Upper lobe of left lung (tissue), 6 donors: ENCODE measurements around the gene HSPD1. TPM values are rescaled to one million over a fixed set of nuclear protein-coding genes. Genes with fewer than 3 reads are reported as not detected.

Experiments used
- ATAC-seq, 2 donors: fragments of 200-7000 bp; cut with Tn5 transposase; one replicate each; pipeline ENCODE4 v1.9.1; 2022; ENCODE audit warnings: mild to moderate bottlenecking in 2 of 2, moderate library complexity in 2 of 2; ENCODE audit not compliant: low FRiP score in 2 of 2
- DNase-seq, 2 donors: peaks; one replicate each; pipeline ENCODE4 v3.0.0-alpha.2; 2019 to 2020
- H3K27ac ChIP-seq, 4 donors: fragments of 200-600 bp; sonication (generic); one replicate each; pipeline ENCODE4 v1.5.1; 2016 to 2019
- H3K27me3 ChIP-seq, 4 donors: fragments of 200-600 bp; sonication (generic); one replicate each; pipeline ENCODE4 v1.5.1; 2017 to 2019
- H3K36me3 ChIP-seq, 4 donors: fragments of 200-600 bp; sonication (generic); one replicate each; pipeline ENCODE4 v1.5.1; 2016 to 2019
- H3K4me1 ChIP-seq, 4 donors: fragments of 200-600 bp; sonication (generic); one replicate each; pipeline ENCODE4 v1.5.1; 2018 to 2019
- H3K4me3 ChIP-seq, 4 donors: fragments of 200-600 bp; sonication (generic); one replicate each; pipeline ENCODE4 v1.5.1; 2017 to 2019; ENCODE audit warnings: mild to moderate bottlenecking in 2 of 4, moderate library complexity in 1 of 4
- H3K9me3 ChIP-seq, 4 donors: fragments of 200-600 bp; sonication (generic); one replicate each; pipeline ENCODE4 v1.5.1; 2018 to 2019
- EP300 ChIP-seq, 4 donors: sonication (generic); formaldehyde crosslinking; IDR thresholded peaks; one replicate each; pipeline ENCODE4 v1.5.1; 2017; ENCODE audit warnings: antibody characterized with exemption in 4 of 4, control low read depth in 2 of 4
- POLR2A ChIP-seq, 4 donors: fragments of 450-650 bp; IDR thresholded peaks; one replicate each; pipeline ENCODE4 v1.5.1; 2016 to 2017; ENCODE audit warnings: antibody characterized with exemption in 4 of 4, mild to moderate bottlenecking in 2 of 4
- POLR2AphosphoS5 ChIP-seq, 2 donors: sonication (generic); formaldehyde crosslinking; IDR thresholded peaks; one replicate each; pipeline ENCODE4 v1.5.1; 2017; ENCODE audit warnings: antibody characterized with exemption in 2 of 2
- WGBS, 2 donors: methylation state at CpG; one replicate each; pipeline ENCODE4 v1.1.5; 2017 to 2018; 5-methylcytosine and 5-hydroxymethylcytosine counted together
- total RNA-seq, 6 donors: library from RNA; depleted of rRNA in 4 of 6; stranded (reverse); fragments of >200 nt in 4 of 6; gene quantifications; one replicate each; pipeline versions ENCODE4 v1.1.0 to v1.2.1, GENCODE V29; 2016 to 2021
- TF ChIP-seq, protein P1 (sequence below), 6 experiments: fragments of 450-650 bp in 4 of 6; fragments of 200-600 bp in 2 of 6; sonication (generic) in 2 of 6; IDR thresholded peaks; one replicate each; pipeline ENCODE4 v1.5.1; 2016 to 2019; ENCODE audit warnings: antibody characterized with exemption in 6 of 6
- donor health status: DM: no; HTN: no; CAD: no; lungs with moderate emphysema.
- donor health status: DM: no; HTN: yes; CAD: no; lungs with severe emphysema.

Gene HSPD1
- total RNA-seq, 6 donors from 2014 or later, result 42.8 to 159 (median 123) TPM

DNA sequence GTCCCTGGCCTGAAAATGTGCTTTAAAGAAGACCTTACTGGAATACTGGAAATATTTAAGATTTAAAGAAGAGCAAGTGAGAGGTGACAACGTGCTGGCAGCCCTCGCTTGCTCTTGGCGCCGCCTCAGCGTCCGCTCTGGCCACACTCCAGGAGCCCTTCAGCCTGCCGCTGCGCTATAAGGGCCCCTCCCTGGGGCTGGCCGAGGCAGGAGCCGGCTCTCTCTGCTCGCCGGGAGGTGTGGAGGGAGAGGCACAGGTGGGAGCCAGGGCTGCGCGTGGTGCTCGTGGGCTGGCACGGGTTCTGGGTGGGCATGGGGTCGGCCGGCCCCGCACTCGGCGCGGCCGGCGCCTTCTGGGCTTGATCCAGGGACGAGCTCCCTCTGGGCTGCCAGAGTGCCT, 49.2 kb downstream of the HSPD1 start:
- Histone ChIP-seq H3K4me1 (peaks cover 13 to 21% (median 16%) of the 10 kb centered on the region in 4 donors), H3K9me3 (no peaks in the 10 kb centered on the region), H3K4me3 (peak overlapping the region in 1 of 4 donors; percentile 13), H3K27ac (no peak overlapping the region), H3K36me3 (no peaks in the 10 kb centered on the region), H3K27me3 (no peaks in the 10 kb centered on the region)
- 75 to 90% methylated on average over 19 to 23 of the region's 25 CpGs for WGBS, 2 donors
- TF ChIP-seq POLR2A (IDR thresholded peaks at IDR 0.05) (no peak), EP300 (IDR thresholded peaks at IDR 0.05) (no peak), POLR2AphosphoS5 (IDR thresholded peaks at IDR 0.05) (no peak)
- TF ChIP-seq, protein P1, sequence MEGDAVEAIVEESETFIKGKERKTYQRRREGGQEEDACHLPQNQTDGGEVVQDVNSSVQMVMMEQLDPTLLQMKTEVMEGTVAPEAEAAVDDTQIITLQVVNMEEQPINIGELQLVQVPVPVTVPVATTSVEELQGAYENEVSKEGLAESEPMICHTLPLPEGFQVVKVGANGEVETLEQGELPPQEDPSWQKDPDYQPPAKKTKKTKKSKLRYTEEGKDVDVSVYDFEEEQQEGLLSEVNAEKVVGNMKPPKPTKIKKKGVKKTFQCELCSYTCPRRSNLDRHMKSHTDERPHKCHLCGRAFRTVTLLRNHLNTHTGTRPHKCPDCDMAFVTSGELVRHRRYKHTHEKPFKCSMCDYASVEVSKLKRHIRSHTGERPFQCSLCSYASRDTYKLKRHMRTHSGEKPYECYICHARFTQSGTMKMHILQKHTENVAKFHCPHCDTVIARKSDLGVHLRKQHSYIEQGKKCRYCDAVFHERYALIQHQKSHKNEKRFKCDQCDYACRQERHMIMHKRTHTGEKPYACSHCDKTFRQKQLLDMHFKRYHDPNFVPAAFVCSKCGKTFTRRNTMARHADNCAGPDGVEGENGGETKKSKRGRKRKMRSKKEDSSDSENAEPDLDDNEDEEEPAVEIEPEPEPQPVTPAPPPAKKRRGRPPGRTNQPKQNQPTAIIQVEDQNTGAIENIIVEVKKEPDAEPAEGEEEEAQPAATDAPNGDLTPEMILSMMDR (IDR thresholded peaks at IDR 0.05), result no peak
- DNase-seq (peak; percentile 31 to 90), ATAC-seq (no peak)

DNA sequence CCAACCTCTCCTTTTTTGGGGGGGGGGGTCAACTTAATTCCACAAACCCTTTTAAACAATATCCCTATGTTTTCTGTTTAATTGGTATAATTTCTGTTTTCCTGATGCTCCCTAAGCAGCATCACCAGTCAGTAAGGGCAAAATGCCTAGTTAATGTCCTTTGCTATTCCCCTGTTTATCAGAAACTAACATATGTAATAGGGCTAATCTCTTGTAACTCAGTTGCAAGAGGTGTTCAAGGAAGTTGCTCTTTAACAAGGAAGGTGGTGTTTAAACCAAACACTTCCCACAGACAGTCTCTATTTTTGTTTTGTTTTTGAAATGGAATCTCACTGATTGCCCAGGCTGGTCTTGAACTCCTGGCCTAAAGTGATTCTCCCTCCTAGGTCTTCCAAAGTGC, 52.8 kb downstream of the HSPD1 start:
- no peak for TF ChIP-seq POLR2A (IDR thresholded peaks at IDR 0.05)
- no peak for TF ChIP-seq POLR2AphosphoS5 (IDR thresholded peaks at IDR 0.05)
- TF ChIP-seq EP300 (IDR thresholded peaks at IDR 0.05), result no peak
- TF ChIP-seq, protein P1 (IDR thresholded peaks at IDR 0.05), result no peak
- no peak for ATAC-seq
- H3K27ac ChIP-seq, result no peak overlapping the region
- H3K9me3 ChIP-seq, result no peaks in the 10 kb centered on the region
- H3K36me3 ChIP-seq, result no peaks in the 10 kb centered on the region
- no peak for DNase-seq
- H3K27me3 ChIP-seq, result no peaks in the 10 kb centered on the region
- no peak overlapping the region for H3K4me3 ChIP-seq
- peaks cover 0 to 17% (median 12%) of the 10 kb centered on the region in 4 donors for H3K4me1 ChIP-seq

DNA sequence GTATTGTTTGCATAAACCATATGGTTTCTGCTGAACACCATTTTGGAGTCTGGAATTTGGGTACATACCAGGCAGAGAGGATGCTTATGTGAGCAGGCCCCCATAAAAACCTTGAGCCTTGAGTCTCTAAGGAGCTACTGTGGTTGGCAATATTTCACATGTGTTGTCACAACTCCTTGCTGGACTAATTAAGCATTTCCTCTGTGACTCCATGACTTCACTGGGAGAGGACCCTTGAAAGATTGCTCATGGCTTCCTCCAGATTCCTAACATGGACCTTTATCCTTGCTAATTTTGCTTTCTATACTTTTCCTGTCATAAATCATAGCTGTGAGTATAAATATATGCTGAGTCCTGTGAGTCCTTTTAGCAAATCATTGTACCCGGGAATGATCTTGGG, 53.9 kb downstream of the HSPD1 start:
- H3K9me3 ChIP-seq, result no peaks in the 10 kb centered on the region
- H3K27ac ChIP-seq, result no peak overlapping the region
- WGBS, 2 donors, result 70 to 76% methylated on average over 1 of the region's 1 CpG
- no peaks in the 10 kb centered on the region for H3K36me3 ChIP-seq
- H3K4me1 ChIP-seq, result peaks cover 0 to 17% (median 12%) of the 10 kb centered on the region in 4 donors
- no peaks in the 10 kb centered on the region for H3K27me3 ChIP-seq
- TF ChIP-seq POLR2AphosphoS5 (IDR thresholded peaks at IDR 0.05) (no peak), POLR2A (IDR thresholded peaks at IDR 0.05) (no peak), EP300 (IDR thresholded peaks at IDR 0.05) (no peak)
- TF ChIP-seq, protein P1 (IDR thresholded peaks at IDR 0.05), result no peak
- no peak overlapping the region for H3K4me3 ChIP-seq
- no peak for DNase-seq
- ATAC-seq, result no peak

DNA sequence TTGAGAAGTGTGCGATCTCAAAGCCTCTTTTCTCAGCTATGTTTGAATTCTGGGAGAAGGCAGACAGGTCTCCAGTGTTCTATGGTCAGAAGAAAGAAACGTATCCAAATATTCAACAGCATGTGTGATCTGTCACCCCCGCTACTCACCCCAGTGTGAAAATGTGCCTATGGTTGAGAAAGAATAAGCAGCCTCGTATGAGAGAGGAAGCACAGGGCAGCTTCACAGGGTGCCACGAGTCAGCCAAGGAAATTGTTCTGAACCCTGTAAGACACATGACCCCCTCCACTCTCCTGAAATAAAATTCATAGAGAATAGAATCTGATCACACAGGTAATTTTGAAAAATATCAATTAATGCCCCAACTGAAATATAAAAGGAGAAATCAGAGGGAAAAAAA, 56.8 kb downstream of the HSPD1 start:
- TF ChIP-seq, protein P1 (IDR thresholded peaks at IDR 0.05), result no peak
- TF ChIP-seq EP300 (IDR thresholded peaks at IDR 0.05) (no peak), POLR2AphosphoS5 (IDR thresholded peaks at IDR 0.05) (no peak), POLR2A (IDR thresholded peaks at IDR 0.05) (no peak)
- Histone ChIP-seq H3K4me3 (no peak overlapping the region), H3K27ac (peak overlapping the region in 1 of 4 donors; percentile 79), H3K36me3 (no peaks in the 10 kb centered on the region), H3K4me1 (peaks cover 0 to 17% (median 12%) of the 10 kb centered on the region in 4 donors), H3K9me3 (no peaks in the 10 kb centered on the region), H3K27me3 (no peaks in the 10 kb centered on the region)
- 36 to 40% methylated on average over 5 of the region's 5 CpGs for WGBS, 2 donors
- peak in 1 of 2 donors; percentile 84 for ATAC-seq
- peak in 1 of 2 donors; percentile 28 for DNase-seq

DNA sequence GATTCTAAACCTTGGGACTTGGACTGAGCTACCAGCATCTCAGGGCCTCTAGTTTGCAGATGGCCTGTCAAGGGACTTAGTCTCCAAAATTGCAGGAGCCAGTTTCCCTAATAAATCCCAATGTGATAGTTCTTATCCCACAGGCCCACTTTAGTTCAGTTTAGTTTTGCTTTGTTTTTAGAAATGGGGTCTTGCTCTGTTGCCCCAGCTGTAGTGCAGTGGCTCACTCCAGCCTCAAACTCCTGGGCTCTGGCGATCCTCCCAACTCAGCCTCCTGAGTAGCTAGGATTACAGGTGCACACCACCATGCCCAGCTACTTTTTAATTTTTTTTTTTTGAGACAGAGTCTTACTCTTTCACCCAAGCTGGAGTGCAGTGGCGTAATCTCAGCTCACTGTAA, 62.3 kb downstream of the HSPD1 start:
- Histone ChIP-seq H3K36me3 (no peaks in the 10 kb centered on the region), H3K4me3 (no peak overlapping the region), H3K4me1 (peaks cover 13 to 21% (median 21%) of the 10 kb centered on the region in 4 donors), H3K9me3 (no peaks in the 10 kb centered on the region), H3K27me3 (no peaks in the 10 kb centered on the region), H3K27ac (no peak overlapping the region)
- TF ChIP-seq POLR2AphosphoS5 (IDR thresholded peaks at IDR 0.05) (no peak), POLR2A (IDR thresholded peaks at IDR 0.05) (no peak), EP300 (IDR thresholded peaks at IDR 0.05) (no peak)
- TF ChIP-seq, protein P1 (IDR thresholded peaks at IDR 0.05), result no peak
- ATAC-seq, result no peak
- WGBS, 2 donors, result 96 to 98% methylated on average over 2 of the region's 2 CpGs
- DNase-seq, result no peak
